ENCODE data around the gene COL9A1. TPM values are rescaled to one million over a fixed set of nuclear protein-coding genes. Genes with fewer than 3 reads are reported as not detected.

The COL9A1 gene
- total RNA-seq, 1 experiment from 2014 or later = not detected

- TF ChIP-seq CTCF (conservative IDR thresholded peaks at IDR 0.05) (no peak), EZH2 (IDR thresholded peaks at IDR 0.05; ENCODE audit: low read depth) (no peak)
- H3K4me3 ChIP-seq = no peak overlapping the region
- H4K20me1 ChIP-seq (ENCODE audit: insufficient read depth) = no peaks in the 10 kb centered on the region
- ChIA-PET CTCF (no interaction called here), POLR2A (ENCODE audit: unreplicated experiment) (no interaction called here)
- H3F3A ChIP-seq (ENCODE audit: insufficient read depth, low read depth) = no peaks in the 10 kb centered on the region
- H3K4me2 ChIP-seq = no peak overlapping the region
- no TSS peak for BruUV-seq (replicated peaks)
- H2AFZ ChIP-seq = no peak overlapping the region
- DNase-seq = no peak
- H3K27me3 ChIP-seq (ENCODE audit: insufficient read depth, low read depth) = peaks cover 40% of the 10 kb centered on the region
- H3K9me2 ChIP-seq (ENCODE audit: insufficient read depth) = no peaks in the 10 kb centered on the region
- H3K4me1 ChIP-seq (replicated peaks; ENCODE audit: insufficient read depth) = no peaks in the 10 kb centered on the region
- H3K36me3 ChIP-seq (ENCODE audit: low read depth) = no peaks in the 10 kb centered on the region
- intact Hi-C loops (cut with micrococcal nuclease; ENCODE audit: unreplicated experiment) = no loop called here
- no peak overlapping the region for H3K27ac ChIP-seq
- H3K79me2 ChIP-seq (ENCODE audit: low read depth) = no peaks in the 10 kb centered on the region
- no peaks in the 10 kb centered on the region for H3K9me3 ChIP-seq (ENCODE audit: insufficient read depth, low read depth)
These were observed 20.5 kb downstream of the COL9A1 start for GRCh38 chr6:70282312-70282918.

GRCh38 chr6:70281923-70282311, 21.0 kb downstream of the COL9A1 start:
- no TSS peak for BruUV-seq (replicated peaks)
- no peak for DNase-seq
- H3K36me3 ChIP-seq (ENCODE audit: low read depth) = no peaks in the 10 kb centered on the region
- ChIA-PET CTCF (no interaction called here), POLR2A (ENCODE audit: unreplicated experiment) (no interaction called here)
- no peak overlapping the region for H3K4me3 ChIP-seq
- no peaks in the 10 kb centered on the region for H3K9me3 ChIP-seq (ENCODE audit: insufficient read depth, low read depth)
- H3K4me2 ChIP-seq = no peak overlapping the region
- H2AFZ ChIP-seq = no peak overlapping the region
- intact Hi-C loops (cut with micrococcal nuclease; ENCODE audit: unreplicated experiment) = no loop called here
- TF ChIP-seq EZH2 (IDR thresholded peaks at IDR 0.05; ENCODE audit: low read depth) = no peak
- no peak for TF ChIP-seq CTCF (conservative IDR thresholded peaks at IDR 0.05)
- no peaks in the 10 kb centered on the region for H3K9me2 ChIP-seq (ENCODE audit: insufficient read depth)
- no peaks in the 10 kb centered on the region for H4K20me1 ChIP-seq (ENCODE audit: insufficient read depth)
- no peaks in the 10 kb centered on the region for H3K79me2 ChIP-seq (ENCODE audit: low read depth)
- H3K4me1 ChIP-seq (replicated peaks; ENCODE audit: insufficient read depth) = no peaks in the 10 kb centered on the region
- H3F3A ChIP-seq (ENCODE audit: insufficient read depth, low read depth) = no peaks in the 10 kb centered on the region
- H3K27me3 ChIP-seq (ENCODE audit: insufficient read depth, low read depth) = peaks cover 38% of the 10 kb centered on the region
- H3K27ac ChIP-seq = no peak overlapping the region

GRCh38 chr6:70280400-70280853, 22.5 kb downstream of the COL9A1 start:
- H3K79me2 ChIP-seq (ENCODE audit: low read depth) = no peaks in the 10 kb centered on the region
- H3F3A ChIP-seq (ENCODE audit: insufficient read depth, low read depth) = no peaks in the 10 kb centered on the region
- POLR2A ChIA-PET (ENCODE audit: unreplicated experiment) = no interaction called here
- H3K4me3 ChIP-seq = no peak overlapping the region
- no peaks in the 10 kb centered on the region for H3K36me3 ChIP-seq (ENCODE audit: low read depth)
- DNase-seq = no peak
- no peaks in the 10 kb centered on the region for H3K9me2 ChIP-seq (ENCODE audit: insufficient read depth)
- TF ChIP-seq CTCF (conservative IDR thresholded peaks at IDR 0.05) (no peak), EZH2 (IDR thresholded peaks at IDR 0.05; ENCODE audit: low read depth) (no peak)
- no peak overlapping the region for H3K4me2 ChIP-seq
- CTCF ChIA-PET = no interaction called here
- H3K9me3 ChIP-seq (ENCODE audit: insufficient read depth, low read depth) = no peaks in the 10 kb centered on the region
- H3K27me3 ChIP-seq (ENCODE audit: insufficient read depth, low read depth) = peaks cover 23% of the 10 kb centered on the region; the same call in 1 of the 2 replicates
- H4K20me1 ChIP-seq (ENCODE audit: insufficient read depth) = no peaks in the 10 kb centered on the region
- no peak overlapping the region for H2AFZ ChIP-seq
- BruUV-seq (replicated peaks) = no TSS peak
- intact Hi-C loops (cut with micrococcal nuclease; ENCODE audit: unreplicated experiment) = no loop called here
- no peak overlapping the region for H3K27ac ChIP-seq
- H3K4me1 ChIP-seq (replicated peaks; ENCODE audit: insufficient read depth) = no peaks in the 10 kb centered on the region
